Bronchial epithelial cell (primary cell): ENCODE data around the gene LRFN3. TPM values are rescaled to one million over a fixed set of nuclear protein-coding genes. Genes with fewer than 3 reads are reported as not detected.
"Not testable (repeated sequence)": the region's sequence is repeated elsewhere in the genome, so short reads cannot be mapped to it uniquely, and the experiment has no call there.

Experiments used
- DNase-seq: peaks from one replicate; pipeline ENCODE4 v3.0.0-alpha.2; 2010; ENCODE audit warnings: low read depth
- FAIRE-seq: peaks from 2 replicates; lab custom pipeline; 2011; peaks lifted over from hg19 to GRCh38; lab: Jason Lieb, UNC
- H3K27me3 ChIP-seq: 2 replicates; pipeline ENCODE4 v1.5.1; 2011; ENCODE audit warnings: low read length; ENCODE audit not compliant: control insufficient read depth, insufficient read depth
- H3K36me3 ChIP-seq: 2 replicates; pipeline ENCODE4 v1.5.1; 2011; ENCODE audit warnings: low read length; ENCODE audit not compliant: control insufficient read depth, insufficient read depth
- H3K4me3 ChIP-seq: 2 replicates; pipeline ENCODE4 v1.5.1; 2011; ENCODE audit warnings: mild to moderate bottlenecking, low read depth, low read length, control low read depth
- total RNA-seq: library from RNA; depleted of rRNA; stranded (reverse); fragments of >200 nt; gene quantifications from 2 replicates; pipeline ENCODE4 v1.2.1, GENCODE V29; 2014
- TF ChIP-seq, protein P1 (sequence below): IDR thresholded peaks from 2 replicates; pipeline ENCODE4 v1.5.1; 2011; ENCODE audit warnings: mild to moderate bottlenecking, moderate library complexity, low read length, control low read depth, inconsistent platforms; ENCODE audit not compliant: insufficient read depth, severe bottlenecking

The LRFN3 gene
- total RNA-seq, 1 donor from 2014 or later, result 0.79 TPM

DNA sequence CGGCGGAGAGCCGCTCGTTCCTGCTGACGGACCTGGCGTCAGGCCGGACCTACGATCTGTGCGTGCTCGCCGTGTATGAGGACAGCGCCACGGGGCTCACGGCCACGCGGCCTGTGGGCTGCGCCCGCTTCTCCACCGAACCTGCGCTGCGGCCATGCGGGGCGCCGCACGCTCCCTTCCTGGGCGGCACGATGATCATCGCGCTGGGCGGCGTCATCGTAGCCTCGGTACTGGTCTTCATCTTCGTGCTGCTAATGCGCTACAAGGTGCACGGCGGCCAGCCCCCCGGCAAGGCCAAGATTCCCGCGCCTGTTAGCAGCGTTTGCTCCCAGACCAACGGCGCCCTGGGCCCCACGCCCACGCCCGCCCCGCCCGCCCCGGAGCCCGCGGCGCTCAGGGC, 8.4 kb downstream of the LRFN3 start:
- FAIRE-seq (no peak), DNase-seq (no peak)
- TF ChIP-seq, protein P1, sequence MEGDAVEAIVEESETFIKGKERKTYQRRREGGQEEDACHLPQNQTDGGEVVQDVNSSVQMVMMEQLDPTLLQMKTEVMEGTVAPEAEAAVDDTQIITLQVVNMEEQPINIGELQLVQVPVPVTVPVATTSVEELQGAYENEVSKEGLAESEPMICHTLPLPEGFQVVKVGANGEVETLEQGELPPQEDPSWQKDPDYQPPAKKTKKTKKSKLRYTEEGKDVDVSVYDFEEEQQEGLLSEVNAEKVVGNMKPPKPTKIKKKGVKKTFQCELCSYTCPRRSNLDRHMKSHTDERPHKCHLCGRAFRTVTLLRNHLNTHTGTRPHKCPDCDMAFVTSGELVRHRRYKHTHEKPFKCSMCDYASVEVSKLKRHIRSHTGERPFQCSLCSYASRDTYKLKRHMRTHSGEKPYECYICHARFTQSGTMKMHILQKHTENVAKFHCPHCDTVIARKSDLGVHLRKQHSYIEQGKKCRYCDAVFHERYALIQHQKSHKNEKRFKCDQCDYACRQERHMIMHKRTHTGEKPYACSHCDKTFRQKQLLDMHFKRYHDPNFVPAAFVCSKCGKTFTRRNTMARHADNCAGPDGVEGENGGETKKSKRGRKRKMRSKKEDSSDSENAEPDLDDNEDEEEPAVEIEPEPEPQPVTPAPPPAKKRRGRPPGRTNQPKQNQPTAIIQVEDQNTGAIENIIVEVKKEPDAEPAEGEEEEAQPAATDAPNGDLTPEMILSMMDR, result no peak
- H3K4me3 ChIP-seq, result no peak overlapping the region
- H3K27me3 ChIP-seq, result no peaks in the 10 kb centered on the region
- H3K36me3 ChIP-seq, result no peaks in the 10 kb centered on the region

DNA sequence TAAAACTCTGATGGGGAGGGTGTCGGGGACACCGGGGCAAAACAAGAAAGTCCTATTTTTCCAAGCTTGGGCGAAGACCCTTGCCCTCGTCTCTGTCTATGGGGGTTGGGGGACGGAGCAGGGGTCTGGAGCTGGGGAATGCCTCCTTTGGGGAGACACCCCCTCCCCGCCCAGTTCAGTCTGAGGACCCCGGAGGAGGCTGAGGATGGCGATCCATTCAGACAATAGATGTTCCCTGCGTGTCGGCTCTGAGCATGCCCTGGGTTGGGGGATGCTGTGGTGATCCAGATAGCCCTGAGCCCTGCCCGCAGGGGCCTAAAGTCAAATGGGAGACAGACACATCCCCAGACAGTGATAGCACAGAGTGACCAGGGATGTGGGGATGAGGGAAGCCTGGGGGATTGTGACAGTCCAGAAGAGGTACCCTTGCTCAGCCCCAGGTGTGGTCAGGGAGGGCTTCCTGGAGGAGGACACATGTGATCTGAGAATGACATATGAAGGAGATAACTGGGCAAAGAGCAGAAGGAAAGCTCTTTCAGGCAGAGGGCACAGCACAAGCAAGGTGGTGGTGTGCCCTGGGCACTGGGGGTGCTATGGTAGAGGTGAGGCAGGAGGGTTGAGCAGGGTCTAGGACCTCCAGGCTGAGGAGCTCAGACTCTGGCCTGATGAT, 9.1 kb downstream of the LRFN3 start:
- TF ChIP-seq, protein P1, result no peak
- no peaks in the 10 kb centered on the region for H3K36me3 ChIP-seq
- no peak overlapping the region for H3K4me3 ChIP-seq
- FAIRE-seq (no peak), DNase-seq (no peak)
- H3K27me3 ChIP-seq, result no peaks in the 10 kb centered on the region

DNA sequence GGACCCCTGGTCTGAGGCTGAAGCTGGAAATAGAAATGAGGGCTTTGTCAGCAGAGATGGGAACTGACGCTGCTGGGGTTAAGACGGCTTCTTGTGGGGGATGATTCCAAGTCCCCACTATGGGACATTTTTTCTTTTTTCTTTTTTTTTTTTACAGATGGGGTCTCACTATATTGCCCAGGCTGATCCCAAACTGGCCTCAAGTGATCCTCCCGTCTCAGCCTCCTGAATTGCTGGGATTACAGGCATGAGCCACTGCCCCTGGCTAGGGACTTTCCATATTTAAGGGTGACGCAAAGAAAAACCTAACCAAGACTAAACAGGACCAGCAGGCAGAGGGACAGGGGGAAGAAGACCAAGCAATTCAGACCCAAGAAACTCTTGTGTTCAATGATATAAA, 10.0 kb downstream of the LRFN3 start:
- no peak for FAIRE-seq
- TF ChIP-seq, protein P1, result no peak

DNA sequence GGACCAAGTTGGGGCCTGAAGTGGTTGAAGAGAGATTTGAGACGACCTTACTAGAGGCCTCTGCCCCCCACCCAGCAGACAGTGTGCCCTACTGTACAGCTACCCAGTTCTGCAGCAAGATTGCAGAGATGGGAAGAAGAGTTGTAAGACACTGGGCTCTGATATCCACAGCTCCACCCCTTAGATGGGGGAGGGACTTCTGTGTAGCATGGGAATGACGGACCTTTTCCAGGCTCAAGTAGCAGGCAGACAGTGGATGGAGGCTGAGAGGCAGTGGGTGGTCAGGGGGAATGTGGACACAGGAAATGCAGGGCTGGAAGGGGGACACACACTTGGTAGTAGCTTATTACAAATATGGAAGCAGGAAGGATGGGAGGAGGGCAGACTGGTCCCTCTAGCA, 13.0 kb downstream of the LRFN3 start:
- FAIRE-seq (no peak), DNase-seq (no peak)
- H3K4me3 ChIP-seq, result no peak overlapping the region
- no peaks in the 10 kb centered on the region for H3K27me3 ChIP-seq
- TF ChIP-seq, protein P1, result no peak
- no peaks in the 10 kb centered on the region for H3K36me3 ChIP-seq

More for the DNA sequence above, 10.0 kb downstream of the LRFN3 start:
- no peak overlapping the region for H3K4me3 ChIP-seq
- H3K27me3 ChIP-seq, result no peaks in the 10 kb centered on the region
- DNase-seq, result no peak
- H3K36me3 ChIP-seq, result no peaks in the 10 kb centered on the region

DNA sequence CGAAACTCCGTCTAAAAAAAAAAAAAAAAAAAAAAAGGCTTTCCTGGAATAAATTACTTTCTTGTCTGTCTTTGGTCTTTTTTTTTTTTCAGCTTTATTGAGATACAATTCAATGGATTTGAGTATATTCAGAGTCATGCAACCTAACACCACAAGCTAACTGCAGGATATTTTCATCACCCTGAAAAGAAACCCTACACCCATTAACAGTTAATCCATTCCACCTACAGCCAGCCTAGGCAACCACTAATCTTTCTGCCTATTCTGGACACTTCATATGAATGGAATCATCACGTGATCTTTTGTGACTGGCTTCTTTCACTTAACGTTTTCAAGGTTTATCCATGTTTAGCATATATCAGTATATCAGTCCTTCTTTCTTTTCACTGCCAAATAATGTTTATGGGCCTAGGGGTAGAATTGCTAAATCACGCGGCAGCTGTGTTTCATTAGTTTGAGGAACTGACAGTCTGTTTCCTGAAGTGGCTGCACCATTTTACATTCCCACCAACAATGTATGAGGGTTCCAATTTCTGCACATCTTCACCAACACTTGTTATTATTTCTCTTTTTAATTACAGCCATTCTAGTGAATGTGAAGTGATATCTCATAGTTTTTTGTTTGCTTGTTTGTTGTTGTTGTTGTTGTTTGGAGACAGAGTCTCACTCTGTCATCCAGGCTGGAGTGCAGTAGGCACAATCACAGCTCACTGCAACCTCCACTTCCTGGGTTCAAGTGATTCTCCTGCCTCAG, 19.9 kb downstream of the LRFN3 start:
- FAIRE-seq (no peak), DNase-seq (no peak)
- TF ChIP-seq, protein P1, result no peak
- Histone ChIP-seq H3K36me3 (no peaks in the 10 kb centered on the region), H3K27me3 (peaks cover 17% of the 10 kb centered on the region), H3K4me3 (no peak overlapping the region)

DNA sequence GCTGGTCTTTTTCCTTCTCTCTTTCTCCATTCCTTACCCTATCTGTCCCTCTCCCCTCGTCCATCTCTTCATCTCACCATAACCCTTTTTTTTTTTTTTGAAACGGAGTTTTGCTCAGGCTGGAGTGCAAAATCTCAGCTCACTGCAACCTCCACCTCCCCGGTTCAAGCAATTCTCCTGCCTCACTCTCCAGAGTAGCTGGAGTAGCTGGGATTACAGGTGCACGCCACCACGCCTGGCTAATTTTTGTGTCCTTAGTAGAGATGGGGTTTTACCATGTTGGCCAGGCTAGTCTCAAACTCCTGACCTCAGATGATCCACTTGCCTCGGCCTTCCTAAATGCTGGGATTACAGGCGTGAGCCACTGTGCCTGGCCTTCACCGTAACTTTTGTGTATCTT, 21.2 kb downstream of the LRFN3 start:
- not testable (repeated sequence) for DNase-seq, H3K36me3 ChIP-seq, FAIRE-seq, H3K4me3 ChIP-seq
- peaks cover 17% of the 10 kb centered on the region for H3K27me3 ChIP-seq
